Kidney capillary endothelial cell (primary cell): ENCODE measurements around the gene RNPS1.

Source experiments
- DNase-seq: peaks from one replicate; pipeline ENCODE4 v3.0.0-alpha.2; 2018; ENCODE audit warnings: low spot score

The RNPS1 gene

DNA sequence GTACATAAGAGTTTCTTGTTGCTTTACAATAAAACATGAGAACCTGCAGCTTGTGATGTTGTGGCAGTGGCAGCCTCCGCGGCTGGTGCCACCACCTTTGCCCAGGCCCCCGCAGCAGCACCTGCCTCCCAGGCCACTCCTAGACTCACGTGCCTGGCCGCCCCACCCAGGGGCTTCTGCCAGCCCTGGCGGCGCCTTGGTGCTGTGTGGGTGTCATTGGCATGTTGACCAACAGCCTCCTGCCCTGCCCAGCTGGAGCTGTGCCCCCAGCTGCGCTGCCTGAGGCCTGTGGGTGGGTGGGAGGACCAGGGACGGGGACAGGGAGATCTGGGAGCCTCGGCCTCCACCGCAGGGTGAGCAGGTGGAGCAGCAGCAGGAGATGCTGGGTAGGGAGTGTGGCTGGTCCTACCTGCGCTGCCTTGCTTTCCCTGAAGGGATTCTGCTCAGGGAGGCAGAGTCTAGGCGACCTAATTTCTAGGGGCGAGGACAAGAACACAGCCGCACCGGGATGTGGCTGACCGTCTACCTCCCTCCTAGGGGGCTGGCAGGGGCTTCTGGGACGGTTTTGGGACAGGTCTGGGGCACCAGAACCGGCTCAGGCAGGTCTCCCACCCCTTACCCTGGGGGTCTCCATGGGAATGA, 32.1 kb downstream of the RNPS1 start:
- DNase-seq = no peak

DNA sequence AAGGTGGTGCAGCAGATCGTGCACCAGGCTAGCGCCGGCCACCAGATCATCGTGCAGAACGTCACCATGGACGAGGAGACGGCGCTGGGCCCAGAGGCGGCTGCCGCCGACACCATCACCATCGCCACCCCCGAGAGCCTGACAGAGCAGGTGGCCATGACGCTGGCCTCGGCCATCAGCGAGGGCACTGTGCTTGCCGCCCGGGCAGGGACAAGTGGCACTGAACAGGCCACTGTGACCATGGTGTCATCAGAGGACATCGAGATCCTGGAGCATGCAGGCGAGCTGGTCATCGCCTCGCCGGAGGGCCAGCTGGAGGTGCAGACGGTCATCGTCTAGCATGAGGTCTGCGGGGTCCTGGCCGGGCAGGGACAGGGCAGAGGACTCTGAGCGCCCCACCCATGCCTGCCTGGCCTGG, 32.7 kb downstream of the RNPS1 start:
- DNase-seq = no peak

DNA sequence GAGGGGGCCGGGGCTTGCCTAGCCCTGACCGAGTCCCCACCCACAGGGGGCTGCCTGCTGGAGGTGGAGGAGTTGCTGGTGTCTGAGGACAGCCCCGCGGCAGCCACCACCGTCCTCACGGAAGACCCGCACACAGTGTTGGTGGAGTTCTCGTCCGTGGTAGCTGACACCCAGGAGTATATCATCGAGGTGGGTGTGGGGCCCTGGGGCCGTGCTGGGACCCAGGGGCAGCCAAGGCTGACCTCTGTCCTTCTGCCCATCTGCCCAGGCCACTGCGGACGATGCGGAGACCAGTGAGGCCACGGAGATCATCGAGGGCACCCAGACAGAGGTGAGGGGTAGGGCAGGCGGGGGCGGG, 33.1 kb downstream of the RNPS1 start:
- DNase-seq = no peak

DNA sequence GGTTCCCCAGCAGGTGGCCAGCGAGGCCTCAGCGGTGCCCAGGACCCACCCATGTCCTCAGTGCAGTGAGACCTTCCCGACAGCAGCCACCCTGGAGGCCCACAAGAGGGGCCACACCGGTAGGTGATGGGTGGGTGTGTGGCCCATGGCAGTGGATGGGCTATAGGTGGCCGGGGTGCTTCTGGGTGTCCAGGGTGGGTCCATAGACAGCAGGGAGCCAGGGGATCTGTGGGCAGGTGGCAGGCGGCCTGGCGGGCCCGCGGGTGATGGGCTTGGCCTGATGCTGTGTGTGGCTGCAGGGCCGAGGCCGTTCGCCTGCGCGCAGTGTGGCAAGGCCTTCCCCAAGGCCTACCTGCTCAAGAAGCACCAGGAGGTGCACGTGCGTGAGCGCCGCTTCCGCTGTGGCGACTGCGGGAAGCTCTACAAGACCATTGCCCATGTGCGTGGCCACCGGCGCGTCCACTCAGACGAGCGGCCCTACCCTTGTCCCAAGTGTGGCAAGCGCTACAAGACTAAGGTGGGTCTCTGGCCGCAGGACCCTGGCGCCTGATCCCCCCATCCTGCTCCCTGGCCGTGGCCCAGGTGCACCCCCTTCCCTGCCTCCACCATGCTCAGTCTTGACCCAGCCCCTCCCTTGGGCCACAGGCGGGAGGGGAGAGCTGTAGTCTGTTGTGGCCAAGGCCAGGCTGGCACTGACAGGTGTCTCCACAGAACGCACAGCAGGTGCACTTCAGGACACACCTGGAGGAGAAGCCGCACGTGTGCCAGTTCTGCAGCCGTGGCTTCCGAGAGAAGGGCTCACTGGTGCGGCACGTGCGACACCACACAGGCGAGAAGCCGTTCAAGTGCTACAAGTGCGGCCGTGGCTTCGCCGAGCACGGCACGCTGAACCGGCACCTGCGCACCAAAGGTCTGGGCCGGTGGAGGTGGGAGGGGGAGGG, 33.8 kb downstream of the RNPS1 start:
- no peak for DNase-seq

DNA sequence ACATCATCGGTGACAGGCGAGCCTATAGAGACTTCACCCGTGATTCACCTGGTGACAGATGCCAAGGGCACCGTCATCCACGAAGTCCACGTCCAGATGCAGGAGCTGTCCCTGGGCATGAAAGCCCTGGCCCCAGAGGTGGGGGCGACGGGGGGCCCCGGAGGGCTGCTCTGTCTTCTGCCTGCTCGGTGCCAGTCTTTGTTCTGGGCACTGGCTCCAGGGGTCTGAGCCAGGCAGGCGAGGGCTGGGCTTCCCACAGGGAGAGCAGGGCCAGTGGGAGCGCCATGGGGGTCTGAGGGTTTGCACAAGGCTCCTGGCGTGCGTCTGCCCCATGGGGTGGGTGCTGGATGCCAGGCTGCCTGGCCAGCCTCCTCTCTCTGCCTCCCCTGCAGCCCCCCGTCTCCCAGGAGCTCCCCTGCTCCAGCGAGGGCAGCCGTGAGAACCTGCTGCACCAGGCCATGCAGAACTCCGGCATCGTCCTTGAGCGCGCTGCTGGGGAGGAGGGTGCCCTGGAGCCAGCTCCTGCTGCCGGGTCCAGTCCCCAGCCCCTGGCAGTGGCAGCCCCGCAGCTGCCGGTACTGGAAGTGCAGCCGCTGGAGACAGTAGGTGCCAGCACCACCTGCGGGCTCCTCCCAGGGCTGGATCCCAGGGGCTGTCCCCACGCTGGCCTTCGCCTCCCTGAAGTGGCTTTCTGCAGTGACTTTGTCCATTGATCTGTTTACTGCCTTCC, 34.7 kb downstream of the RNPS1 start:
- no peak for DNase-seq

DNA sequence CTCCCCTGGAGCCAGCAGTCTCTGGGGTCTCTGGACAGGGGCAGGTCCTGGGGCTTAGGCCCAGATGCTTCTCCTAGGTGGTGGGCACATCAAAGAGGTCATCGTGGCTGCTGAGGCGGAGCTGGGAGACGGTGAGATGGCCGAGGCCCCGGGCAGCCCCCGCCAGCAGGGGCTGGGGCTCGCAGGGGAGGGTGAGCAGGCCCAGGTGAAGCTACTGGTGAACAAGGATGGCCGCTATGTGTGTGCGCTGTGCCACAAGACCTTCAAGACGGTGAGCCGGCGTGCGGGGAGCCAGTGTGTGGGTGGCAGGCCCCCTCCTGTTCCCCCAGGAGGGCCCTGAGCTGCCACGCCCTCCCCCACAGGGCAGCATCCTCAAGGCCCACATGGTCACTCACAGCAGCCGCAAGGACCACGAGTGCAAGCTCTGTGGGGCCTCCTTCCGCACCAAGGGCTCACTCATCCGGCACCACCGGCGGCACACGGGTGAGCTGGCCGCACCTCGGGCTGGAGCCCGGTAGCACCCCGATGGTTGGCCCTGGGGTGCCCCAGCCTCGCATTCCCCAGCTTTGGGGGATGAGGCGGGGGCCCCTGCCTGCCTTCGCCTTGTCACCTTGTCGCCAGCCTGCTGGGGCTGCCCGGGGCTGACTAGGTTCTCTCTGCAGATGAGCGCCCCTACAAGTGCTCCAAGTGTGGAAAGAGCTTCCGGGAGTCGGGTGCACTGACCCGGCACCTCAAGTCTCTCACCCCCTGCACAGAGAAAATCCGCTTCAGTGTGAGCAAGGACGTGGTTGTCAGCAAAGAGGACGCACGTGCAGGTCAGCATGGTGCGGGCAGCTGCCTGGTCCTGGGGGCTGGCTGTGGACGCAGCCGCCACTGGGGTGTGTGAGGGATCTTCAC, 35.6 kb downstream of the RNPS1 start:
- no peak for DNase-seq

DNA sequence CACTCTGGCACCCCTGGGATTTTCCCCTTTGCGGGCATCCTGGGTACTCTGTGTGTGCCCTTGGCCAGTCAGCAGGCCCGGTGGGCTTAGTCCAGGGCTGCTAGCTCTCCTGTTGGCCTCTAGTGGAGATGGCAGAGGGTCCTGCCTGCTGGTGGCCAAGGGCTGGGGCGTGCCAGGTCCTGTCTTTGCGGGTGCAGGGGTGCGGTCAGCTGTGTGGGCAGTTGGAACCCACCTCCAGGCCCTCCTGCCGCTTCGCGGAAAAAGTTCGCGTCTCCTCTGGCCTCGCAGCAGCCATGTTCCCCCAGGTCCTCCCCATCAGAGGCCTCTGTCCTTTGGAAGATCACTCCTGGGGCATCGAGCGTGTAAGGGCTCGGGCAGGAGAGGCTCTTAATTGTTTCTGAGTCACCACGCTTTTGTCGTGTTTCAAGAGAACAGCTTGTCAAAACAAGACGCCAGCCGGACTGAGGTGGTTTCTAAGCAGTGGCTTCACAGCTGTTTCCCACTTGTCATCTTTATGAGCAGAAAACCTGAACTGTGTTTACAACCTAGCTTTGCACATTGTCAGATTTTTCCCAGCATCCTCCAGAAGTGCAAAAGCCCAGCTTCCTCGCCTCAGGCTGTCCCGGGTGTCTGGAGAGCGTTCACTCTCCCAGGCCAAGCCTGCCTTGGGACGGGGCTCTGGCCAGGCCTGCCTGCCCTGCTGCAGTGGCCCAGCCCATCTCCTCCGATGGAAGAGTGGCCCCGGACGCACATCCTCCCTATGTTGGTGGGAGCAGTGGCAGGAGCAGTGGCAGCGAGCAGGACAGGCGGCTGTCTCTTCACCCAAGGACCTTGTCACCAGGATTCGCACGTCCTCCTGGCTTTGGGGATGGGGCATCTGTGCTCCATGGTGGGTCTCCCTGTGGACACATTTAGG, 36.7 kb downstream of the RNPS1 start:
- no peak for DNase-seq

DNA sequence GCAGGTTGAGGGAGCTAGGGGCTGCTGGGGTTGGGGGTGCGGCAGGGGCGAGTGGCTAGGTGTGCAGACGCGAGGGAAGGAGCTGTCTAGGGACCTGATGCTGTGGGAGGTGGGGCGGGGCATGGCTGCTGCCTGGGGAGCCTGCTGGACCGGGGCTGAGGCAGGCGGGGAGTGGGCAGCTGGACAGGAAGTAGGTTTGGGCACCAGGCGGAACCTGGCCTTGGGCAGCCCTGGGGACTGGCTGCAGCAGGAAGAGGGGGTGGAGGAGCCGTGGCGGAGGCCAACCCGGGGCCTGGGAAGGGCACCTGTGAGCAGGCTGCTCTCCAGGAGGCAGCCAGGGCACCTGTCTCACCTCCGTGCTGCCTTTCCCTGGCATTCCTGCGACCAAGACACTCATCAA, 37.5 kb downstream of the RNPS1 start:
- DNase-seq = no peak

DNA sequence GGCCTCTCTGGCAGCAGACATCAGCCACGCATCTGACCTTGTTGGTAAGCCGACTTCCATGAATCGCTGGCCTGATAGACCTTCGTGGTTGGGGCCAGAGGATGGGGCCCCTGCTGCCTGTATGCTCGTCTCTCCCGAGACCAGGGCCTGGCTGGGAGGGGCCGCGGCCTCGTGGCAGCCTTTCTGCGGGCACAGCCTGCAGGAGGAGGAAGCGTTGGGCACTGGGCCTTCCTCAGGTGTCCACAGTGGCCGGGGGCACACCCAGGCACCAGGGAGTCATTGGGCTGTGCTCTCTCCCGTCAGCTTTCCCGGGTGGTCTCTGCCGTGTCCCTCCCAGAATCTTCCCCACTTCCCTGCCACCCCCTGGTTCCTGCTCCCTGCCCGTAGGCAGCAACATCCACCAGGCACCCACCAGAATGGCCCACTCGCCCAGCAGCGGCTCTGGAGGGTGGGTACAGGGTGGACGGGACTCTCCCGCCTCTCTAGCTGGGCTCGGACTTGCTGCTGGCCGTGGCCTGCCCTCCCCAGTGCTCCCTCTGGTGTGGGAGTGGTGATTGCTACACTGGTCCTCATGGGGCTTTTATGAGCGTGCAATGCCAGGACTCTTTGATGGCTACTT, 38.2 kb downstream of the RNPS1 start:
- DNase-seq = no peak

DNA sequence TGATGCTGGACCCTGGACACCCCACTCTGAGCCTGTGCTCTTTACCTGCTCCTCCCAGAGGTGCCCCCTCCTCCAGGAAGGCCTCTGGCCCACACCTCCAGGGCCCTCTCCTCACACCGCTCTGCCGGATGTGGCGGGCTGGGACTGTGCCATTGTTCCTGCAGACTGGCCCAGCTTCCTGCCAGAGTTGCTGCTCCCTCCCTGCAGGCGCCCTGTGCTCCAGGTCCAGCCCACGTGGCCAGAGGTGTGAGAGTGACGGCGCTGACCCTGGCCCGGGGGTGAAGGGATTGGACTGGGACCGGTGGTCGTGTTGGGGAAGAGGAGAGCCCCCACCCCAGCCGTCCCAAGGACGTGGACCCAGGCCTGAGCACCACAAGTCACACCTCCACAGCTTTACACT, 38.8 kb downstream of the RNPS1 start:
- DNase-seq = no peak

DNA sequence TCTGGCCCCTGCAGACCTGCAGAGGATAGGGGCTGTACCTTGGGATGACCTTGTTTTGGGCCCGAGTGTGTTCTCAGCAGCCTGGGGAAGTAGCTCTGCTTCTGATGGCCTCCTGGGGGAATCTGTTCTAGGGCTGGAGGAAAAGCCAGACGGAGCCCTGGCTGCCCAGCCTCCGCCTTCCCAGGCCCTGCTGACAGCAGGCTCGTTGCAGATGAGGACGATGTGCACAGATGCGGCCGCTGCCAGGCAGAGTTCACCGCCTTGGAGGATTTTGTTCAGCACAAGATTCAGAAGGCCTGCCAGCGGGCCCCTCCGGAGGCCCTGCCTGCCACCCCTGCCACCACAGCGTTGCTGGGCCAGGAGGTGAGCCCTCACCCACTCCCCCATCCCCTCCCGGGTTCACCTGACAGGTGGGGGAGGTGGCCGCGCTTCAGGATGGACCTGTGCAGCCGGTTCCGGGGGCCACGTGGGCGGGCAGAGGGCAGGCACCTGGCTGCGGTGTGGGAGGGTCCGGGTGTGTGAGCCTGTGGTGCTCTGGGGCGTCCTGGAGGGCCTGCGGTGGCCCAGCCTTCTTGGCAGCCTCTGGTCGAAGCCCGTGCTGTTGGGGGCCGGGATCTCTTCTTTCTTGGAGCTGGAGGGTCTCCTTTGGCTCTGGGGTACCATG, 39.6 kb downstream of the RNPS1 start:
- no peak for DNase-seq

DNA sequence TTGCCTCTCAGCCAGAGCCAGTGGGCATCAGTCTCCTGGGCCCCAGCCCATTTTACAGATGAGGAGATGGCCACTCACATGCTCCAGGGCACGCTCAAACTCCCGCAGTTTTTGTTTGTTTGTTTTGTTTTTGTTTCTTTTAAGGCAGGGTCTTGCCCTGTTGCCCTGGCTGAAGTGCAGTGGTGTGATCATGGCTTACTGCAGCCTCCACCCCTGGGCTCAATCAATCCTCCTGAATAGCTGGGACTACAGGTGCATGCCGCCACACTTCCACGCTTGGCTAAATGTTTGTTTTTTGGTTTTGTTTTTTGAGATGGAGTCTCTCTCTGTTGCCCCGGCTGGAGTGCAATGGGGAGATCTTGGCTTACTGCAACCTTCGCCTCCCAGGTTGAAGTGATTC, 41.0 kb downstream of the RNPS1 start:
- no peak for DNase-seq

DNA sequence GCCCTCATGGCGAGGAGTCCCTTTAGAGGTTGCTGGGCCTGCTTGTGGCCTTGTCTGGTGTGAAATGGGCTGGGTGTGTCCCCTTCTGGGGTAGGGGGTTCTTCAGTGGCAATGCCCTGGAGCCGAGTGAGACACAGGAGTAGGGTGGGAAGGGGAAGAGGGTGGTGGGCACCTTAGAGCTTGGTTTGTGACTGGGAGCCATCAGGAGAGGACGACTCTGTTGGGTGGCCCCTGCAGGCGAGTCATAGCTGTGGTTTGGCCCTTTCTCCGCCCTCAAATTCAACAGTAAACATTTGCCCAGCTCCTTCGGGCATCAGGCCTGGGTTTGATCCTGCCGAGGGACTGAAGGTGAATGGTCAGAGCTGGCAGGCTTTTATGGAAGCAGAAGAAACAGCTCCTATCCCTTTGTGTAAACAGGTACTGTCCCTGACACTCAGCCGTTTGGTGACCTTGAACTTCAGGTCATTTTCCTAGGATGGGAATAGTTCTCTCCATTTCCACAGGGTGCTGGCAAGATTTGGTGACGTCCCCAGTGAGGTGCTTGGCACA, 41.6 kb downstream of the RNPS1 start:
- DNase-seq = no peak

DNA sequence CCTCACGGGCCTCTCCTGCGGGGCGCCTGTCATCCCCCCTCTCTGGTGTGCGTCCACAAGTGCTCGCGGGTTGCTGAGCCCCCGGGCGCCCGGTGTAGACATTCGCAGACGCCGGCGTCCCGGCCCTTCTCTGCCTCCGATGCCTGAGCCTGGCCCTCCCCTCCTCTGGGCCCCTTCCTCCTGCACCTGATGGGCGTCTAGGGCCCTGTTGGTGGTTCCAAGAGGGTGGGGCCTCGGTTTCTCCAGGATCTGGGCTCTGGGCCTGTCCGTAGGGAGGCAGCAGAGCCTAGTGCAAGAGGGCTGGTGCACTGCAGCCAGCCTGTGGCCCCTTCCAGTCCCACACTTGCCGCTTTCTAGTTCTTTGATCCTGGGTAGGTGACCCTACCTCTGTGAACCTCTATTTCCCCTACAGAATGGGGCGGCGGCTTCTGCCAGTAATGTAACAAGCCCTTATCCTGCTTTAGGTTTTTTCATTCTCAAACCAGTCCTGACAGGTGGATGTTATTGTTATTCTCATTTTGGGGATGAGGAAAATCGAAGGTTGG, 43.9 kb downstream of the RNPS1 start:
- DNase-seq = peak; percentile 25

DNA sequence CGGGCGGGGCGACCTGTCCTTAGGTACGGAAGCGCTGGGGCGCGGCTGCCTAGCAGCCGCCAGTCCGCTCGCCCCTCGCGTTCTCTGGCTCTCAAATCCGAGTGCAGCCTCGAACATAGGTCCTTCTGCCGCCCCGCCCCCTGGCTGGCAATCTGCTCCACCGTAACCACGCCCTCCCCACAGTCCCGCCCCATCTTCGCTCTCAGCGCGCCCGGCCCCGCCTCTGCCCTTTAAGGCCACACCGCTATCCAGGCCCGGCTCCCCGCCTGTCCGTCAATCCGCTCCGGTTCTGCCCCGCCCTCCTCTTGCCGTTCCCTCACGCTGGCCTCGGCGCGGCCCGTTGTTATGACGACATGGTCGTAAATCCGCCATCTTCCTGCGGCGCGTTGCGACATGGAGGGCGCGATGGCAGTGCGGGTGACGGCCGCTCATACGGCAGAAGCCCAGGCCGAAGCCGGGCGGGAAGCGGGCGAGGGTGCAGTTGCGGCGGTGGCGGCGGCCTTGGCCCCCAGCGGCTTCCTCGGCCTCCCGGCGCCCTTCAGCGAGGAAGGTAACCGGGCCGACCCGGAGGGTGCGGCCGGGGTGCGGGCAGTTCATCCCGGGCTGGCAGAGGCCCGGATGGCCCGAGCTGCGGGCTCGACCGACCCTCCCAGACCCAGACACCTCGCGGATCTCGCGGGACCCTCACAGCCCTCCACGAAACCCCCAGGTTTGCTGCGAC, 44.5 kb downstream of the RNPS1 start, which contains the start of gene E4F1:
TSS of gene E4F1 (plus strand) at position 371 of the 721 bp plus-strand sequence. CDS start at position 394, 23 bp downstream.
- peak; percentile 98 for DNase-seq

DNA sequence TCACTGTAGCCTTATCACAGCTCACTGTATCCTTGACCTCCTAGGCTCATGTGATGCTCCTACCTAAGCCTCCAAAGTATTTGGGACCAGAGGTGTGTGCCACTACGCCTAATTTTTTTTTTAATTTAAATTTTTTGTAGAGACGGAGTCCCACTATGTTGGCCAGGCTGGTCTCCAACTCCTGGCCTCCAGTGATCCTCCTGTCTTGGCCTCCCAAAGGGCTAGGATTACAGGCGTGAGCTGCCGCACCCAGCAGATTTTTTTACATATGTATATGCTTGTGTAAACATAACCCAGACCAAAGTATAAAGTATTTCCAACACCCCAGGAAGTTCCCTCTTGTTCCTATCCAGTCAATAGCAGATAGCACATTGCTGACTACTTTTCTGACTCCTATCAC, 51.6 kb downstream of the RNPS1 start:
- no peak for DNase-seq

DNA sequence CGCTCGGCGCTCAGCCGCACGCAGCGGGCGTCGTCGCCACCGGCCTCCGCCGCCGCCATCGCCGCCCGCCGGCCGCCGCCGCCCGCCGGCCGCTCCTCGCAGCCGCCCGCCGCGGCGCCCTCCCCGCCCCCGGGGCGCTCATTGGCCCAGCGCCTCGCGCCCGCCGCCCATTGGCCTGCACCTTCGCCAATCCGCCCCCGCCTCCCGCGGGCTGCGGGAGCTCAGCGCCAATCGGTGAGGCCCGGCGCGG, 53.3 kb downstream of the RNPS1 start, which contains the start of gene PGP:
TSS of gene PGP (minus strand) at position 122 of the 250 bp plus-strand sequence. CDS start at position 59, 63 bp downstream.
- DNase-seq = no peak
